GM12801 (cell line): ENCODE data around the gene PRR35.

ENCODE experiments used
- CTCF ChIP-seq: IDR thresholded peaks from one replicate; pipeline ENCODE4 v1.5.1; 2011; ENCODE audit warnings: control low read depth; ENCODE audit not compliant: insufficient read length; ENCODE audit errors: extremely low read depth

PRR35 gene

GRCh38 chr16:544517-544916, 15.7 kb upstream of the PRR35 start:
- TF ChIP-seq CTCF: no peak

- no peak for TF ChIP-seq CTCF
These were observed 13.1 kb upstream of the PRR35 start for GRCh38 chr16:546909-547770.

GRCh38 chr16:548586-548985, 11.6 kb upstream of the PRR35 start:
- no peak for TF ChIP-seq CTCF

GRCh38 chr16:549544-550263, 10.5 kb upstream of the PRR35 start:
- TF ChIP-seq CTCF: no peak

GRCh38 chr16:551210-551609, 9.0 kb upstream of the PRR35 start:
- no peak for TF ChIP-seq CTCF

- TF ChIP-seq CTCF: no peak
These were observed 8.0 kb upstream of the PRR35 start for GRCh38 chr16:552171-552570.

- TF ChIP-seq CTCF: no peak
These were observed 6.4 kb upstream of the PRR35 start for GRCh38 chr16:553601-554296.
